HEK293 (cell line): ENCODE results near the gene RNF4.

ENCODE experiments used
- EGR2 ChIP-seq: fragments of 450-650 bp; formaldehyde crosslinking; IDR thresholded peaks from 2 replicates; pipeline ENCODE4 v1.5.1; 2016; ENCODE audit warnings: low read depth, missing biosample characterization, missing genetic modification characterization
- ZBTB21 ChIP-seq: fragments of 450-650 bp; formaldehyde crosslinking; IDR thresholded peaks from 2 replicates; pipeline ENCODE4 v1.5.1; 2017; ENCODE audit warnings: missing biosample characterization, missing genetic modification characterization
- ZBTB7A ChIP-seq: fragments of 450-650 bp; formaldehyde crosslinking; IDR thresholded peaks from 2 replicates; pipeline ENCODE4 v1.5.1; 2016; ENCODE audit warnings: low read depth, missing biosample characterization, missing genetic modification characterization
- ZEB2 ChIP-seq: fragments of 450-650 bp; formaldehyde crosslinking; IDR thresholded peaks from 2 replicates; pipeline ENCODE4 v1.5.1; 2016; ENCODE audit warnings: missing biosample characterization, missing genetic modification characterization
- TF ChIP-seq, protein P1 (sequence below): fragments of 450-650 bp; formaldehyde crosslinking; IDR thresholded peaks from 2 replicates; pipeline ENCODE4 v1.5.1; 2016; ENCODE audit warnings: missing biosample characterization, missing genetic modification characterization

DNA sequence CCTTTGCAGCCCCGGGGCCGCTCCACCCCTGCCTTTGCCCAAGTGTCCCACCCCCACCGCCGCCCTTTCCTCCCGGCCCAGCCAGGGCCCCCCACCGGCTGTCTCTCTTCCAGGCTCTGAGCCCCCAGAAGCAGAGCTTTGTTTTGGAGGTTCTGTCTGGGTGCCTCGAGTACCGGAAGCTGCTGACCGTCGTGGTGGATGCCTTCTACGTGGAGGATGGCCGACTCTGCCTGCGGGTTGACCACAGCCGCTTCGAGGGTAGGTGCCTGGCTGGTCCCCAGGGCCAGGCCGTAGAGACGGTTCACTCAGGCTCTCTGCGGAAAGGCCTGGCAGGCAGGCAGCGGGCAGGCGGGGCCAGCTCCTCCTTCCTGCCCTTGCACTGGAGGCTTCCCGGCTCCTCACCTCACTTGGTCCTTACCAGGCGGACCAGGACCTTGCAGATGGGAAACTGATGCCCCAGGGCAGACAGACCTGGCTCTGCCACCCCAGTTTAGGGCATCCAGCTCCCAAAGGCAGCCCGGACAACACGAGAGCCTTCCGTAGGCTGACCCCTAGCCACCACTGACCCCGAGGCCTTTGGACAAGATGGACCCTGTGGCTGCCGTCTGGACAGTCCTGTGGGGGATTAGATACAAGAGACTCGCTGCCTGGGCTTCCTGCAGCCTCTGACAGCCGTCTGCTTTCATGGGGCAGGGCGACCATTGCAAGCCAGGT is 32.0 kb upstream of the RNF4 start:
- TF ChIP-seq ZBTB7A (tag by site-specific recombination) = no peak
- TF ChIP-seq EGR2 (tag by site-specific recombination) = no peak
- TF ChIP-seq, protein P1, sequence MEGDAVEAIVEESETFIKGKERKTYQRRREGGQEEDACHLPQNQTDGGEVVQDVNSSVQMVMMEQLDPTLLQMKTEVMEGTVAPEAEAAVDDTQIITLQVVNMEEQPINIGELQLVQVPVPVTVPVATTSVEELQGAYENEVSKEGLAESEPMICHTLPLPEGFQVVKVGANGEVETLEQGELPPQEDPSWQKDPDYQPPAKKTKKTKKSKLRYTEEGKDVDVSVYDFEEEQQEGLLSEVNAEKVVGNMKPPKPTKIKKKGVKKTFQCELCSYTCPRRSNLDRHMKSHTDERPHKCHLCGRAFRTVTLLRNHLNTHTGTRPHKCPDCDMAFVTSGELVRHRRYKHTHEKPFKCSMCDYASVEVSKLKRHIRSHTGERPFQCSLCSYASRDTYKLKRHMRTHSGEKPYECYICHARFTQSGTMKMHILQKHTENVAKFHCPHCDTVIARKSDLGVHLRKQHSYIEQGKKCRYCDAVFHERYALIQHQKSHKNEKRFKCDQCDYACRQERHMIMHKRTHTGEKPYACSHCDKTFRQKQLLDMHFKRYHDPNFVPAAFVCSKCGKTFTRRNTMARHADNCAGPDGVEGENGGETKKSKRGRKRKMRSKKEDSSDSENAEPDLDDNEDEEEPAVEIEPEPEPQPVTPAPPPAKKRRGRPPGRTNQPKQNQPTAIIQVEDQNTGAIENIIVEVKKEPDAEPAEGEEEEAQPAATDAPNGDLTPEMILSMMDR (tag by site-specific recombination) = no peak
- no peak for TF ChIP-seq ZEB2 (tag by site-specific recombination)
- TF ChIP-seq ZBTB21 = no peak
